NCI-H2227 (cell line): ENCODE measurements around the gene TUBA4A.

Source experiments
- DNase-seq: peaks from one replicate; lab custom pipeline; 2025; ENCODE audit not compliant: unreplicated experiment; lab: John Stamatoyannopoulos, UW

TUBA4A gene

DNA sequence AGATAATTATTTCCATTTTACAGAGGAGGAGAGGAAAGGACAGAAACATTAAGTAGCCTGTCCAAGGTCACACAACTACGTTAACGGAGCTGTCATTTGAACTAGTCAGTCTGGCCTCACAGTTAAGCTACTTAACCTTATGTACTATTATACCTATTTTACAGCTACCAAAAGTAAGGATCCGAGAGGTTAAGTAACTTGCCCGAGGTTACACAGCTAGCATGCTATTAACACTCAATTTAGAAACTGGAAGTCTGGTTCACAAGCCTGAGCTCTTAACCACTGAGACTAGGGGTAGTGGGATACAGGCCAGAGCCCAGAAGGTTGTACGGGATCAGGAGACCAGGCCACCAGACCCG lies 8.9 kb downstream of the TUBA4A start:
- DNase-seq: no peak

DNA sequence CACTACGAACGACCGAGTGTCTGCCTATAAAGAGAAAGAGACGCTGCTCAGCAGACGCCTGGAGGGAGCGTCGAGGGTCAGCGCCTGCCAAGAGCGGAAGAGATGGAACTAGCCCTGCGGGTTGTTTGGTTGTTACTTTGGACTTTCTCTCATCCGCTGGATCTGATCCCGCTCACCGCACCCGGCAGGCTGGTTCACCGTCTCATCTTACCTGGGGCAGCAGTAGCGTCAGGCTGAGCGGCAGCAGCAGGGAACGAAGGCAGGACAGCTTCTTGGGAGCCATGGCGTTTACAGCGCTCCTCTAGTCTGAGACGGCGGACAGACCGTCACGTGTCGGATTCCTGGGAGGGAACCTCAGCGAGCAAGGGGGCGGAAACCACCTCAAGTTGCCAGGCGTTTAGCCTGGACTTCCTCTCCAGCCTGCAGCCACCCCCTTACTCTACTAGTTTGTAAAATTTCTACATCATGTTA lies 10.4 kb downstream of the TUBA4A start:
- DNase-seq: no peak

- DNase-seq: no peak
These were observed 19.4 kb downstream of the TUBA4A start for GRCh38 chr2:219234331-219234730.

DNA sequence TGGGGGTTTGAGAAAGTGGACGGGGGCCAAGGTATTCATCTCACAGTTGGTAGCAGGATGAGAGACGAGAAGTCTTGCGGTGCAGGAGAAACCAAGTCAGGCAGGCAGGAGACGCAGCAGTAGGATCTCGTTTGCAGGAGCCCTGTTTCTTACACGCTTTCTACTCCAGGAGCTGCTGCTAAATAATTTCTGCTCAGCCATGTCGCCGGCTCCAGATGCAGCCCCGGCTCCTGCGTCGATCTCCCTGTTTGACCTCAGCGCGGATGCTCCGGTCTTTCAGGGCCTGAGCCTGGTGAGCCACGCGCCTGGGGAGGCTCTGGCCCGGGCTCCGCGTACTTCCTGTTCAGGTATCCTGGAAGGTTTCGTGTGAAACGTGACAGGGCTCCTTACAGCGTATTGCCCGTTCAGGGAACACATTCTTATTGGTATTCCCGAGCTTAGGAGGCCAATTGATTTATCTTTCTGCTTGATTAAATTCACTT lies 23.6 kb downstream of the TUBA4A start:
- DNase-seq: peak; percentile 37

DNA sequence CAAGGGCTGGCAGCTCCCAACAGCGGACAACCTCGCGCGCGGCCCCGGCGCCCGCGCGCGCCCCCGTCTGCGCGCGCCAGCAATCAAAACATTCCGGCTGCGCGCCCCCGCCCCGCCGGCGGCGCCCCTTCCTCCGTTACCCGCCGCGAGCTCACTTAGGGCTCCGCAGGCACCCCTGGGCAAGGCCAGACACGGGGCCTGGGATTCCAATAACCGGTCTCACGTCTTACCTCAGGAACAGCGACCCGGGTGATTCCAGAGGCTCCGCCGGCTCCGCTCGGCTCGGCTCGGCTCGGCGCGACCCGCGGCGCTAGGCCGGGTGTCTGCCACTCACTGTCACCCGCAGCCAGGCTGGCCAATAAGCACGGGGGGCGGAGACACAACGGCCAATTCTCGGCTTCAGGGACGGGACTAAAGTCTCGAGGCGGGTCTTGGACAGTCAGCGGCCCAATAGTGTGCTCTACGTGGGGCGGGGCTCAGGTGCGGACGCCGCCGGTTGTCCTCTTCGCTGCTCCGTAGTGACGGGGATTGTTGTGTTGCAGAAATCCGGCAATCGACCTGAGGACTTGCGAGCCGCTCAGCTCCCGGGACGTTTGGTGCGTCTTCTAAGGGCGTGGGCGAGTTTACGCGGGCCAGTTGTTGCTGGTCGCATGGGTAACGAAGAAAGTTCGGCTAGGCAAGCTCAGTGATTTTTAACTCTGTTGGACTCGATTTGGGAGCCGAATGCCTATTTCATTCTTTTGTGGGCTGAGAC lies 24.2 kb downstream of the TUBA4A start, which contains the start of the genes ANKZF1 and ATG9A:
Gene ANKZF1 (plus strand): TSS at position 502 of the 754 bp plus-strand sequence. CDS start 452 bp downstream, outside the sequence.
Gene ATG9A (minus strand): TSS at position 332 of the 754 bp plus-strand sequence. CDS start 1,612 bp downstream, outside the sequence.
- peak; percentile 99 for DNase-seq

- no peak for DNase-seq
These were observed 24.8 kb downstream of the TUBA4A start for GRCh38 chr2:219228911-219229304.

DNA sequence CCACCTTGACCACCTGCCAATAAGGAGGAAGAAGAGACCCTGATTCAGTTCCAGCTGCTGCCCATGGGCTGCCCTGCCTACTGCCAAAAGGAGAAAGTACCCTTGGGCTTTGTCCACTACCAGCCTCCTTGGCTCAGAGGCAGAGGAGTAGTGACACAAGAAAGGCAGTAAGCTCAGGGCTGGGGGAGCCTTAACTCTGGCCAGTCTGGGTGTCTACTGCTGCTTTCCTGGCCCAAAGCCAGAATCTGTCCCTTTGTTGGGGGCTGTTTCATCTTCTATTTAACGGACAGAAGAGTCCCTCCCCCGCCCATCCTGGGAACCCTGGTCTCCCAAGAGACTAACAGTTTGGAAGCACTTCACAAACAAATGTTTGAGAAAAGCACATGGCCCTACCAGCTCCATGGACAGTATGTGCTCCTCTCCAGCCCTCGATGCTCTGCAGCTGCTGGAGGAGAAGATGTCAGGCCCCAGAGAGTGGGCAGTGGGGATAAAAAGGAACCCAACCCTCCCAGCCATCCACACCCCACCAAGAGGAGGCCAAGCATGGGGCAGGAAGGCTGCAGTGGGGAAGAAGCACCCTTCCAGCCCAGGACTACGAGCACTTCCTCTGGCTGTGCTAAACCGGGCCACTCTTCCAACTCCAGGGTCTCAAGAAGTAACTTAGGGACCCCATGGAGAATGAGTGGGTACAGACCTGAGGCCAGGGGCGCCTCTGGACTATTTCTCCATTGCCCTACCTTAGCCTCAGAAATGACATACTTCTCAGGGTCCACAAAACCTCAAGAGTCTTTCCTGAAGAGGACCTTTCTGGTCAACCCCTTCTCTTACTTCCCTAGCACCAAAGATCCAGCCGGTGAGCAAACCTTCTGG lies 25.4 kb downstream of the TUBA4A start:
- no peak for DNase-seq

DNA sequence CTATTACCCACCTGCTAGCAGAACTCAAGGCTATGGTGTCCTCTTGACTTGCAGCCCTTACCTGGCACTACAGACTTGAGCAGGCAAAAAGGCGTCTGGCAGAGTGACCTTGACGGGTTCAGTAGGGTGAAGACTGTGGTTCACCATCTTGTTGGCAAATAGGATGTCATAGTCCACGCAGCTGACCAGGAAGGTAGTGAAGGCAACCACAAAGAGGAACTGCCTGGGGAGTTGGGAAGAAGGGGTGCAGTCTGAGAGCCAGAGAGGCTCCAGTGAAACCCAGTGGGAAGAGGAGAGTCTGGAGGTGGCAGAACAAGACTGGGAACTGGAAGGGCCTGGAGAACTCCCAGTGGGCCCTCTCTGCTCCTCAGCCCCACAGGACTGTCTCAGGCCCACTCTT lies 28.4 kb downstream of the TUBA4A start:
- DNase-seq: no peak

DNA sequence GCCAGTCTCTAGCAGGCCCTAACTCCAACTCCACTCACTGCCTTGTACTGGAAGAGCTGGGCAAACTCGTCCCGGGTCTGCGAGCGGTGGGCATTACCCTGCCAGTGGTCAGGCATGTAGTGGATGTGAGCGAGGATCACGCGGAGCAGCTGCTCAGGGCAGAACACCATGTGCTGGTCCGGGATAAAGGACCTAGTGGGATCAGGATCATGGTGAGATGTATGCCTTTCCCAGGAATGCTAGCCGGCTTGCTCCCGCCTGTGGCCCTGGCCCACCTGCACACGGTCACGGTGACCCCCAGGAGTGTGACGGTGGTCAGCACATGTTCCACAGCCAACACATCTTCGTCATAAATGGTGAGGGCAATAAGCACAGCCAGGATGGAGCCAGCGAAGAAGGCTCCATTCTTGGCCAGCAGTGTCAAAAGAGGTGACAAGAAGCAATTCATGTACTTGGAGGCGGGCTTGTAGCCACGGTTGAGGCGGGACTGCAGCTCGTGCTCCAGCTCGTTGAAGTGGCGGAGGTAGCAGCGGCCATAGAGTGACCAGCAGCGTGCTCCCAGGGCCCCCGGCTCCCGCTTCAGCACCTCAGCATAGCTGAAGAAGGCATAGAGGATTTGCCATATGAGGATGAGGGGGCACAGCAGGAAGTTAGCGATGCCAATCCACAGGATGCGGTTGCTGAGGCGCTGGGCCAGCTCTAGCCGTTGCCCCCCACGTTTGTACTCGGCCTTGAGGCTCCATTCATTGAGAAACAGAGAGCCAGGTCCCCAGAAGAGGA lies 29.7 kb downstream of the TUBA4A start:
- no peak for DNase-seq

DNA sequence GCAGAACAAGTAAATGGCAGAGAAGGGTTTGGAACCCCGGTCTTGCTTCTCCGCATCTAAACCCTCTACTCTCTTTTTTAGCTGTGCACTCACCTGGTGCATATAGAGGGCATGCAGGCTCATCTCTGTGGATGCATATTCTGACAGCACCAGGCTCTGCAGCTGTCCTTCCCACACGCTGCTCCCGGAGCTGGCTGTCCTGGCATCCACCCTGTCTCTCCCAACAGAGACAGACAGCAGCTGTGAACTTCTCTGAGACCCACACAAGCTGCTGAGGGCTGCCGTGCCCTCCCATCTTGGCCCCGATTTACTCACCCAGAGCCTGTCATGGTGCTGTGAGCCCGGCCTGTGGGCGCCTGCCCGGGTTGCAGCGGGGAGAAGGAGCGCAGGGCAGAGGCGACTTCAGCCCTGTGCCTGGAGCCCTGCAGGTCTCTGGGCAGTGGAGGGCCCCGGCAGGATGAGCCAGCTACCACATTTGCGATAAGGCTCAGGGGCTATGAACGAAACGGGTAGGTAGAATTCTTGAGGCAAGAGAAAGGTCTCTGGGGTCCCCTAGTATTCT lies 31.7 kb downstream of the TUBA4A start:
- DNase-seq: no peak

DNA sequence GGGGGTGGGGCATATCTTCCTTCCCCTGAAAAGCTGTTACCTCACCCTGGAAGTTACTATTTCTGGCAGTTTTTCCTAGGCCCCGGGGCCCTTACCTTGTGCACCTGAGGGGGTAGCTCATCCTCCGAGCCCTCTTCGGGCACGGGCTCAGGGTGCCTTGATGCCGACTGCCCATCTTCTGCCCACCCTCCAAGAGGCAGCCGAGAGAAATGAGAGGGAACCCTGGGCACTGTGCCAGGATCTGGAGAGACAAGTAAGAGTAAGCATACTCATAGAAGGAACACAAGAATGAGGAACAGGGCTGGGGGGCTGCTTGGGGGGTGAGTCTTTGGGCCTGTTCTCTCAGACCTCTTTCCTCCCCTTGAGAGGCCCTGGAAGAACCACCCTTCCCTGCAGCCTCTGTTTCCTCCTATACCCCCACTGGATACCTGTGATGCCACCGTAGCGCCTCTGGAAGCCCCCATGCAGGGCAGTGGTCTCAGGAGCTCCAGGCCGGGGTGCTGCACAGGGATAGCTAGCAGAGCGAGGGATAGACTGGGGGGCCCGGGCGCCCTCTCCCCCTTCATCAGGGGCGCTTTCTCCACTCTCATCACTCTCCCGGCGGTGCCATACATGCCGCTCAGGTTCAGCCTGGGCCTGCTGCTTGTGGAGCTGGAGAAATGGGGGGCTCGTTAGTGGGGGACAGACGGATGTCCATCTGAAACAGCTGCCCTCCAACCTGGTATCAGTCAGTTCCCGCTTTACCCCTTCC lies 32.9 kb downstream of the TUBA4A start:
- no peak for DNase-seq

GRCh38 chr2:219219784-219220532 lies 33.8 kb downstream of the TUBA4A start:
- no peak for DNase-seq

- DNase-seq: peak; percentile 97
These were observed 34.7 kb downstream of the TUBA4A start, which contains the start of gene ABCB6 for GRCh38 chr2:219218732-219219701. Gene ABCB6 (minus strand): TSS chr2:219218958. CDS start chr2:219218673, 285 bp downstream.

- DNase-seq: peak; percentile 77
These were observed 35.4 kb downstream of the TUBA4A start for GRCh38 chr2:219218217-219218731.

DNA sequence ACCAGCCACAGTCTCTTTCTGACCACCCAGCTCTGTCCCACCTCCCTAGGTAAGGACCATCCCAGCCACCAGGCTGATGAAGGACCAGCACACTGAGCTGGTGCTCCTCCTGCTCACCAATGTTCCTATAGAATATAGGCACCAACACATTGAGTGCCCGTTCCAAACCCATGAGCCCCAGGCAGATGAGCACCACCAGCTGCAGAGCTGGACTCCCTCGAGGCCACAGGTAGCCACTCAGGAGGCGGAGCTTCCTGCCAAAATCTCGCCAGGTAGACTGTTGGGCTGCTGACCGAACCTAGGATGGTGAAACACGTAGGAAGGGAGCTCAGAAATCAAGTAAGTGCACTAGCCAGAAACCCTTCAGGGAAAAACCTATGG lies 37.2 kb downstream of the TUBA4A start:
- no peak for DNase-seq

GRCh38 chr2:219215871-219216534 lies 37.7 kb downstream of the TUBA4A start:
- DNase-seq: no peak

- DNase-seq: no peak
These were observed 38.9 kb downstream of the TUBA4A start for GRCh38 chr2:219214786-219215185.
